Skeletal muscle cell (primary cell): ENCODE results near the gene ROBO1.

ENCODE experiments used
- DNase-seq: peaks from one replicate; pipeline ENCODE4 v3.0.0-alpha.2; 2010; ENCODE audit warnings: low read depth
- H3K4me3 ChIP-seq: 2 replicates; pipeline ENCODE4 v1.5.1; 2011; ENCODE audit warnings: low read depth, mild to moderate bottlenecking, control low read depth, low read length, moderate library complexity

The ROBO1 gene

DNA sequence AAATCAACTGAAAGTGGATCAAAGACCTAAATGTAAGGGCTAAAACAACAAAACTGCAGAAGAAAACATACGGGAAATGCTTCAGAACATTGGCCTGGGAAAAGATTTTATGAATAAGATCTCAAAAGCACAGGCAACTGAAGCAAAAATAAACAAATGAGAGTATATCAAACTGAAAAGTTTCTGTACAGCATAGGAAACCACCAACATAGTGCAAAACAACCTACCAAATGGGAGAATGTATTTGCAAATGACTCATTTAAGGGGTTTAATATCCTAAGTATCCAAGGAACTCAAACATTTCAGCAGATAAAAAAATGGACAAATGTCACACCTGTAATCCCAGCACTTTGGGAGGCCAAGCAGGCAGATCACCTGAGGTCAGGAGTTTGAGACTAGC lies 489.1 kb downstream of the ROBO1 start:
- no peak for DNase-seq
- no peak overlapping the region for H3K4me3 ChIP-seq

DNA sequence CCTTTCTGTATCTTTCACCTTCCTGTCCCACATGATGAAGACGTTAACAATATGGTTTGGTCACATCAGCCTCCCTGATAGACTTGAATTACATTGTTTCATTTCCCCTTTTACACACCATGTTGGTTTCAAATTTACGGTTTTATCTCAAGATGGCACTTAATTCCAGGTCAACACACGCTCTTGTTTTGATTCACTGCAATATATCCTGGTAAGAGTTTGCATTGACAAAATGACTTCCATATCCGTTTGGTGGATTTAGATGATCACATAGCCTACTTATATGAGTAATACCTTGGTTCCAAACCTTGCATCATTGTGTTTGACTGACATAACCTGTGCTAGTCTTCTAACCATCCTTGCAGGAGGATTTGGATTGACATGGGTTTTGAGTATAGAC lies 499.4 kb downstream of the ROBO1 start:
- no peak for DNase-seq
- H3K4me3 ChIP-seq: no peak overlapping the region

DNA sequence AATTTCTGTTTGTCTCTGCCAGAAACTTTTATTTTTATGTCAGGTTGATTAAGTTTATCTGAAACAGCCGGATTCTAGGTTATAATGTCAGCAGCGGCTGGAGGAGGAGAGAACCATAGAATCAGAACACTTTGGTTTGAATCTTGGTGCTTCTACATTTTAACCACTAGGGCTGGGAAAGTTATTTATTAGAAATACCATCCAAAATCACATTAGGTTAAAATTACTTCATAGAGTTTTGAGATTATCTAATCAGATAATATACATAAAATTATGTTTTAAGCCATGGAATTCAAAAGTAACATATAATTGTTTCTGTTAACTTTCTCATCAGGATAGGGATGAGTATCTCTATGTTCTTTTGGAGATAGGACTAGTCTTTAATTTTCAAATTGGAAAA lies 502.9 kb downstream of the ROBO1 start:
- no peak overlapping the region for H3K4me3 ChIP-seq
- no peak for DNase-seq

DNA sequence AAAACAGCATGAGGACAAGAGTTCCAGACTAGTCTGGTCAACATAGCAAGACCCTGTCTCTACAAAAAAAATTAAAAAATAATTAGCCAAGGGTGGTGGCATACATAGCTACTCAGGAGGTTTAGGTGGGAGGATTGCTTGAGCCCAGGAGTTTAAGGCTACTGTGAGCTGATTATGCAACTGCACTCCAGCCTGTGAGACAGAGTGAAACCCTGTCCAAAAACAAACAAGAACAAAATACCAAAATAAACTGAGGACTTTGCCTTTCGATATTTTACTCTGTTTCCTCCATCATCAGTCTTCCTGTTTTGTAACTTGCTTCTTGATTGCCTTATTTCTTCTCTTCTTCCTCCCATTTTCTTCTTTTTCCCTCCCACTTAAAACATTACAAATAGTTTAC lies 504.4 kb downstream of the ROBO1 start:
- H3K4me3 ChIP-seq: no peak overlapping the region
- no peak for DNase-seq

DNA sequence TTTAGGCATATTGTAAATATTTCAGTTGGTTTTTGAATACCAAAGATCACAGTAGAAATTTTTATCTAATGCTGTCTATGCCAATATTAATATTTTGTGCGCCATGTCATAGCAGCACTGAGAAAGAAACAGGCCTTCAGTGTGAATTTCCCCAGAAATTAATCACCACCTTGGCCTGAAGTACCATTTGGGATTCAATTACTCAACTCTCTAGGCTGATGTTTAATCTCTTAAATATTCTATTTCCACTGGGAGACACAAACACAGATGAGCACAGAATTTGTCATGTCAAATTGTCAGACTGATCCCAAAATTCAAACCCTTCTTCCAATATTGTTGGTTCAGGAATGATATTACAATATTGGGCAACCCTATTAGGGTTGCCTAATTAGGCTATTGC lies 509.3 kb downstream of the ROBO1 start:
- DNase-seq: no peak
- H3K4me3 ChIP-seq: no peak overlapping the region

DNA sequence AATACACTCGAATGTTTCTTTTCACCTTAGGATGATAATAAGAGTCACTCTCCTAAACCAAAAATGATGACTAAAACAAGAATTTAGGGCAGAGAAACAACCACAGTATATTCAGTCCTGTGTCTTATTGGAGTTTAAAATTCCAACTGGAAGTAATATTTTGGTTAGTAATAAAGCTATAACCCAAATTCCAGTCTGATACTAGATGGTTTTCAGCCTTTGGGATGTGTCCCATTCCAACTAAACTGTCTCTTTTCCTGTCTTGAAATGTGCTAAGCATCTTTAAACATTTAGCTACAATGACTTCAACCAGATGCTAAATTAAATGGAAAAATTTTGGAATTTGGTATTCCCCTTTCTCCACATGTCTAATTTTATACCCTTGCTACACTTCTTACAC lies 510.0 kb downstream of the ROBO1 start:
- DNase-seq: no peak
- H3K4me3 ChIP-seq: no peak overlapping the region

DNA sequence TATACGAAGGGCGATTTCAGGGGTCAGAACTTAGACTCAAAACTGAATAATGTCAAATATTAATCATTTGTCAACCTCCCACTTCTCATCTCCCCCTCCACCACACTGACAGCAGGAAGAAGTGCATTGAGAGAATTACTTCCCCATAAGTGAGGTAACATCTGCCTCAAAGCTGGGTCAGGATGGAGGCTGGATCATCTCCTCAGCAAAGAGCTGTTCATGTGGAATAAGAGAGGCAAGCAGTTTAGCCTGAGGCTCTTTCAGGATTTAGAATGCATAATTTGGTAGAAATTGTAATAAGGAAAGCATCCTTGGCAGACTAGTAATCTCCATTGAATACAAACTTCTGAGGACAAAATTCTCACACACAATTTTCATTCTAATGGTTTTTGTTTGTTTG lies 512.1 kb downstream of the ROBO1 start:
- DNase-seq: no peak
- H3K4me3 ChIP-seq: no peak overlapping the region

DNA sequence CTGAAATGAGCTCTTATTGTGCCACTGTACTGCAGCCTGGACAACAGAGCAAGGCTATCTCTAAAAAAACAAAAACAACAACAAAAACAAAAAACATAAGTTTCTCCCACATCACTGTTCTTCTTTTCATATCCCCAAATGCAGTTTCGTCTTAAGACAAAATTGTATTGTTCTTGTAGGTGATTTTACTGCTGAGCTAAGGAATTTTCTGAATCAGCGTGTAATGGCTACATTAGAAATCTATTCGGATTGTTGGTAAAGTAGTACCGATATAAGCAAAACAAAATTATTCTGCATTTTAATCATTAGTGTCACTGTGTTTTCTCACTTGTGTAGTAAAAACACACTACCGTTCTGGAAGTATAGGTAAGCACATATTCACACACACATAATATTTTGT lies 512.5 kb downstream of the ROBO1 start:
- no peak for DNase-seq
- H3K4me3 ChIP-seq: no peak overlapping the region

DNA sequence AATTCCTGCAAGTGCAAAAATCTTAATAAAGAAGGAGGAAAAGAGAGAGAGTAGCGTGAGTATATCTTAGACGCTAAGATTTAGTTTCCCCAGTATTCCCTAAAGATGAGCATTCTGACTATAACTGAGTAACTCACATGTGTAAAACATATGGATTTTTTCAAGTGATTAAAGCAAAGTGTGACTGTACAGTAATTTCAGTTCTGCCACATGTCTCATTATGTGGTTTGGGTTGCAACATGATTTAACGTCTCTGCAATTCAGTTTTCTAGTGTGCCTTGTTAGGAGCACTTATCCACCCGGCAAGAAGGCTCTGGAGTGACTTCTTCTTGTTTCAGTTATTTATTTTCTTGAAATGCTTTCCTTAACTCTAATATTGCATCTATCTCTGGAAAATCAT lies 514.1 kb downstream of the ROBO1 start:
- no peak overlapping the region for H3K4me3 ChIP-seq
- DNase-seq: no peak

DNA sequence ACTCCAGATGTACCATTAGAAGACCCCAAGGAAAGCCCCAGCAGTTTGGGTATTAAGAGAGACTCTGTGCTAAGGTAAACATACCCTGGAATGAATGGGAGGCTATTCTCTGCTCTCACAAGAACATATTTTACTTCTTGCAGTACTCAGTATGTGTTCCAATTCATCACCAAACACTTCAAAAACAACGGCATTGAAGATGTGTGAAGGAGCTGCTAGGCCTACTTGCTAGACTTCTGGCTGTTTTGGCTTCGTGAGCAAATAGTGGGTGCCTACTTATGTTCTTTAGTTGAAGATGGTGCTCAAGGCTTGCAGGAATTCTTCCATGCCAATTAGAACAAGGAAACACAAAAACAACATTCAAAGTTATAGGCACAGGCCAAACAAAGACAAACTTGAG lies 514.5 kb downstream of the ROBO1 start:
- no peak for DNase-seq

DNA sequence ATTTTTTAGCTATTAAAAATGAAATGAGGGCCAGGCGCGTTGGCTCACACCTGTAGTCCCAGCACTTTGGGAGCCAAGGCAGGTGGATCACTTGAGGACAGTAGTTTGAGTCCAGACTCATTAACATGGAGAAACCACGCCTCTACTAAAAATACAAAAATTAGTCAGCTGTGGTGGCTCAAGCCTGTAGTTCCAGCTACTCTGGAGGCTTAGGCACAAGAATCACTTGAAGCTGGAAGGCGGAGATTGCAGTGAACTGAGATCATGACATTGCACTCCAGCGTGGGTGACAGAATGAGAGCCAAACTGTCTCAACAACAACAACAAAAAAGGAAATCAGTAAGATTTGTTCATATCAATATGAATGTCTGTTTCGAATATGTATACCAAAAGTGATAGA lies 517.1 kb downstream of the ROBO1 start:
- DNase-seq: no peak
- no peak overlapping the region for H3K4me3 ChIP-seq

More for the DNA sequence above, 514.5 kb downstream of the ROBO1 start:
- no peak overlapping the region for H3K4me3 ChIP-seq

DNA sequence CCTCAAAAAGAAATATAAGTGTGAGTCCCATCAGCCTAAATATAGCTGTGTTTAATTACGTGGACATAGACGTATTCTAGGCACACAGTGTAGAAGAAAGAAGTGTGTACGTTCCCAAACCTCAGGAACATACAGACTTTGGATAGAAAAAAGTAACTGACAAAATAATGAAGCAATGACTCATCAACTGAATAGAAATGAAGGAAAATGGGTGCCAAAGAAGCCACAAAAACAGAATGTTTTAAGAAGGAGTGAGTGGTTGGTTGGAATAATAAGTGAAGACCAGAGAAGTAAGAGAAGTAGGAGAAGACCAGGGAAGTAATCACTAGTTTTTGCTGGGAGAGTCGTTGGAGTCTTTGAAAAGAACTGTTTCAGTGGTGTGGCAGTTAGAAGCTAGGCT lies 518.1 kb downstream of the ROBO1 start:
- H3K4me3 ChIP-seq: no peak overlapping the region
- DNase-seq: no peak

DNA sequence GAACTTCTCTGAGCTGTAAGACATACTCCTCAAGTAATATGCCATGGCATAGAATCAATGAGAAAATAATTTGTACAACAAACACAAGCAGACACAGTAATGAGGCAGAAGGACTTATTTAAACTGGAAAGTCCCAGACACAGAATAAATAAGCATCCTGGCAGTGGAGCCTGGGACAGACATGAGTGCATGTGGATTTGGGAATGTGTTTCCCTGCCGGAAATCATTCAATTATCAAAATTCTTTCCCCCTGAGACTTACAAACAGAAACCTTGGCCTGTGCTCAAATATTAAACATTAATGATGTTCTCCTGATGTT lies 520.1 kb downstream of the ROBO1 start:
- DNase-seq: no peak
- no peak overlapping the region for H3K4me3 ChIP-seq

DNA sequence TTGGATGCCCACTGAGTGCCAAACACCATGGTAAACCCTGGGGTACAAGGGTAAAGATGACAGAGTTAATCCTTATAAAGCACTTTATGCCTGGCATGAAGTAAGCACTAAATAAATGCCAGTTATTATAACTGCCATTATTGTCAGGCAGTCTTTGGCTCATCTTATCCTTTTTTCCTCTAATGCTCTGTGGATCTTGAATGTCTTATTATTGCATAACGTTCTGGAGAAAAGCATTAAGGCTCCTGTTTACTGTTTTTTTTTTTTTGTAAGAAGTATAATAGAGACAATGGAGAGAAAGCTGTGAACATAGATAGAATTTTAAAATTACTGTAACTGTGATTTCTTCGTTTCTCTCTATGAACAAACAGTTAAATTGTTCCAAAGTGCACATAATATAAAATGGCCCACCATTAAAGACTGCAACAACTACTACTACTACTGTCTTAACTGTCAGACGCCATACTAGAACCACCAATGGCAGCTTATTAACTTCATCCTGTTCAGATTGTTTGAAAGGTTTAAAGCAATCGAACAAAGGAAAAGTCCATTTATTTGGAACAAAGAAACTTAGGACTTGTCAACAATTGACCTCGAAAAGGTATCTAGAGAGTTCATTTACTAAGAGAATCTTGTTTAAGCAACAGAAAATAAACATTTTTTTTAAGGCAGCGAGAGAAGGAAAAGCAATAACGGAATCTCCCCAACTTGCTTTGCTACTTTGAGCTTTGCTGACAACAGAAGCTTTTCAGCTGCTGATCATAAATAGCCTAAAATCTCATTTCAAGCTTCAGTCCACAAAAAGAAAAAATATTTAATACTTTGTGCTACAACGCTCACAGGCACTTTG lies 520.7 kb downstream of the ROBO1 start:
- no peak for DNase-seq
- no peak overlapping the region for H3K4me3 ChIP-seq

DNA sequence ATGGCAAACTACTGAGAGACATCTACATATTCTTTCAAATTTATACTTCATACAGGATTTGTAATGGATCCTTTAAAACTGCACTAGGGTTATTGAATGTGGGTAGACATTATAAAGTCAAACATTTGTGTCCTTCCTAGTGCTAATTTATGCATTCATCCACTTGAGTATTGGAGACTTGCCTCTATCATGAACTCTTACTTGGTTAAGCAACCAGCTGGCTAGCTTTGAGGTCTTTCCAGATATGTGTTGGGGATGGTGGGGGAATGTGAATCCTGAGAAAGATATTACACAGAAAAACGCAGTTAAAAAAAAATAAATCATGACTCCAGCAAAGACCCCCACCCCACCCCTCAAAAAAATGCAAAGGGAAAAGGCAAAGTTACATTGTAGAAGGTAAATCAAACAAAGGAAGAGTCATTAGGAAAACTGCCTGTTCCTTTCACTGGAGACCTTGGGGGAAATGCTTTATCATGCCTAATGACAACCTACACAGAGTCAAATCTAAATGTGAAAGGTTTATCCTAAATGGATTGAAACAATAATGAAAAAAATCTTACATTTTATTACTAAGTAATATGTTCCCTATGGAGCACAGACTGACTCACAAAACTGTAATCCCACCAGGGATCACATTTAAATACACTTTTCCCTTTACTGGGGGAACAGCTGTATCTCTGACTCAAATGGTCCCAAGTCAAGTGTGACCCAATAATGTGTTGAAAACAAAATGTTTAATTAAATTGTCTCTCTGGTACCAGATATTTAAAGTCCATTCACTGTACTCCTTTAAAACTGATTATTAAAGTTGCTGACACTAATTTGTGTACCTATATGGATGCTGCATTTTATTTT lies 522.3 kb downstream of the ROBO1 start:
- DNase-seq: no peak
- no peak overlapping the region for H3K4me3 ChIP-seq

DNA sequence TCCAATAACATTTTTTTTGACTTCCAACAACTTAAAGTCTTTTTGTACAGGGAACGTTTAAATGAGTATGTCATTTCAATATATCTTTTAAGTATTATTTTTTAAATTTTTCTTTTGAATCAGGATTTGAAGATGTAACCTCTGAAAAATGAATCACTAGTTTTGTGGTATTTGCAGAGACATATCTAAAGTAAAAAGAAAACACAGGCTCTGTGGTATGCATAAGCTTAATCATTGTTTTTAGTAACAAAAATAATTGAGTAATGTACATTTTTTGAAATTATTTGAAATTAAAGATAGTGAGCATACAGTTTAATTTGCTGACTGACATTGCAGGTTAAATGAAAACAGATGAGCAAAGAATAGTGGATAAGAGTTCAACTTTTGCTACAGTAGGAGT lies 531.3 kb downstream of the ROBO1 start:
- DNase-seq: no peak

DNA sequence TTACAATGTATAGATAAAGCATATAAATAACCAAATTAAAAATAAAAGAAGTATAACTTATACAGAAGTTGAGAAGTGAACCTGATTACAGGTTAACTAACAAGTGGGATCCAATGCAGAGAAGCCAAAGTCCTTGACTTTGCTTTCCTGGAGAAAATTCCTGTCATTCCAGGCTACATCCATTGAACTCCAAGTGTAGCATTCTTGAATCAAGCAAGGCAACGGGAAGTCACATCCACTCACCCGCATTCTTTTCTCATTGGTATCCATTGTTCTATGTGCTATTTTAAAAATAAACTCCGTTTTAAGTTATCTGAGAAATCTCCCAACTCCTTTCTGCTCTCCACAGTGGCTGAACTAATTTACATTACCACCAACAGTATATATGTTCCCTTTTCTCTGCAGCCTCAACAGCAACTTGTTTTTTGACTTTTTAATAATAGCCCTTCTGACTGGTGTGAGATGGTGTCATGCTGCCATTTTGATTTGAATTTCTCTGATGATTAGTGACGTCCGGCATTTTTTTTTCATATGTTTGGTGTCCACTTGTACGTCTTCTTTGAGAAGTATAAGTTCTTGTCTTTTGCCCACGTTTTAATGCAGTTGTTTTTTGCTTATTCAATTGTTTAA lies 534.3 kb downstream of the ROBO1 start:
- DNase-seq: no peak
- no peak overlapping the region for H3K4me3 ChIP-seq

More for the DNA sequence above, 531.3 kb downstream of the ROBO1 start:
- no peak overlapping the region for H3K4me3 ChIP-seq

DNA sequence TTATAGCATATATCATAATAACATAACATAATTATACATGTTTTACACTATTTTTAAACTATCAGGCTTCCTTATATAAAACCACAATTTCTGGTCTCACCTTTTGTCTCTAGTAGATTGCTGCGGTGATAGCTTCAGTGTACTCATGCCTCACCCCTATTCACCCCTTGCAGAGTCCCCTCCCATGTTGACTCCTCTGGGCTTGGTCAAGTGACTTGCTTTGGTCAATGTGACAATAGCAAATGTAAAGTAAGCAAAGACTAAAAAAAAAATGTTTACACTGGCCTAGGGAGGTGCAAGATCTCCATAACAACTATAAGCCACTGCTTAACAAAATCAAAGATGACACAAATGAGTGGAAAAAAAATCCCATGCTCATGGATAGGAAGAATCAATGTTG lies 537.5 kb downstream of the ROBO1 start:
- no peak for DNase-seq
- H3K4me3 ChIP-seq: no peak overlapping the region

DNA sequence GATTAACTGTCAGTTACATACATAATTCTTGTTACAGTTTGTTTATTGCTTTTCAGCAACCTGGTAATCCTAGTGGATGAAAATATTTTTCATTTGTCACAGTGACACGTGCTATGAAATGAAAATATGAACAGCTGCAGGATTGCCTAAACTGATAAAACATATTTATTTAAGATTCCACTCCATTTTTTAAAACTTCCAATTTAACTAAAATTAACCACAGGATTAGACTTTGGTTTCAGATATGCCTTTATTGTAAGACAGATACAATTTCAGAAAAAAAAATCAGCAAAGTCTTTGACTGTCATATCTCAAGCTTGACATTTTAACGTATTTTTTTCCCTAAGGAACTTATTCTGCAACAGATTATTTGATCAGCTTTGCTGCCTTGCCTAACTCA lies 550.7 kb downstream of the ROBO1 start:
- no peak overlapping the region for H3K4me3 ChIP-seq

DNA sequence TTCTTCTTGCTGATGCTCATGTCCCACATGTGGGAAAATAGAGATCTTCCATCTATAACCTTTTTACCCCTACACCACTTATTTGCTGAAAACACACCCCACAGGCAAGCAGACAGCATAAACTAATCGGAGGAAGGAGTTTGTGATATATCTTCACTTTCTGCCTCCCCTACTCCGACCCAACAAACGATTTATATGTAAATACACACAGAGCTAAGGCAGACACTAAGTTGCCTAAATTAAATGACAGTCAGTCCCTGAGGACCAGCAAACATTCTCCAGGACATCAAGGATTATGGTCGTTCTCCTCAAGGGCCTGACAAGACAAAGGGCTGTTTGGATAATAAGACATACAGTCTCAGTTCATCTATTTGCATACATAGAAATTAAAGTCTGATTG lies 552.5 kb downstream of the ROBO1 start:
- H3K4me3 ChIP-seq: no peak overlapping the region
- DNase-seq: no peak

More for the DNA sequence above, 550.7 kb downstream of the ROBO1 start:
- no peak for DNase-seq
